CMK (cell line): Measurements from ENCODE around the gene AFP.

Source experiments
- DNase-seq: peaks from one replicate; pipeline ENCODE4 v3.0.0-alpha.2; 2010; ENCODE audit warnings: low read depth

Gene AFP

GRCh38 chr4:73414936-73415271, 21.1 kb upstream of the AFP start:
- DNase-seq, result no peak

DNA sequence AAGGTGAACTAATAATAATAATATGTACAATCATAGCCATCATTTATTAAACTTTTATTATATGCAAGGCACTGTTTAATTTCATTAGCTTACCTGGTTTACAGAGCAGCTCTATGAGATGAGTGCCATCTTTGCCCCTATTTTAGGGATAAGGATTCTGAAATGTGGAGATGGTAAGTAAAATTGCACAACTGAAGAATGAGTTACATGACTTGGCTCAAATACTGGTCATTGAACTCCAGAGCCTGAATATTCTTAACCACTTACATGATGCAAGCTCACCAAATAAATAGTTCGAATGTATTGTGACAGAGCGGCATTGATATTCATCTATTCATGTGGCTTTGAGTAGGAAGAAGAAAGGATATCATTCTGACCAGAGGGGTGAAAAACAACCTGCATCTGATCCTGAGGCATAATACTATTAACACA, 20.2 kb upstream of the AFP start:
- no peak for DNase-seq

DNA sequence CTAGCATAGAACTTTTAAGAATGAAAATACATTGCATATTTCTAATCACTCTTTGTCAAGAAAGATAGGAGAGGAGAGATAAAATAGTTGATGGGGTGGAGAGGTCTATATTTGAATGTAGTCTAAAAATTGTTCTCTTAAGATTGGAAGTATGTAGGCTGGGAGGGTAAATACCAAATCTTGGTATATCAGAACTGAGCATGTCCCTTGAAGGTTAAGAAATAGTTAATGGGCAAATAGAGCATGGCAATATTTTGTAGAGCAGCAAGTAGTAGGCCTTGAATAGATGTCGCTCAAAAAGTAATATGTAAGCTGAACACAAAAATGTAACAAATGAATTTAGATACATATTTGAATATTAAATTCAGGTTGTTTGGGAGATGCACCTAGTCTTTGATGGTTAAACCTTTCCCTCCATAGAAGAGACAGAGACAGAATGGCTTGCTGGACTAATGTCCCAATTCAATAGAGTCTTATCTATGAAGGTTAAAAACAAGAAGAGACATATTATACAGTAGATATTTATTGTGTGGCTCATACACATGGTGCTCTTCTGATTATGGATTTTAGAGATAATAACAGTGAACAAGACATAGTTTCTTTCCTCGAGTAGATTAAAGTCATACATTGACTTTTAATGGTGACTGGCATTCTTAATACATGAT, 19.5 kb upstream of the AFP start:
- DNase-seq, result no peak

GRCh38 chr4:73417342-73417741, 18.7 kb upstream of the AFP start:
- no peak for DNase-seq

DNA sequence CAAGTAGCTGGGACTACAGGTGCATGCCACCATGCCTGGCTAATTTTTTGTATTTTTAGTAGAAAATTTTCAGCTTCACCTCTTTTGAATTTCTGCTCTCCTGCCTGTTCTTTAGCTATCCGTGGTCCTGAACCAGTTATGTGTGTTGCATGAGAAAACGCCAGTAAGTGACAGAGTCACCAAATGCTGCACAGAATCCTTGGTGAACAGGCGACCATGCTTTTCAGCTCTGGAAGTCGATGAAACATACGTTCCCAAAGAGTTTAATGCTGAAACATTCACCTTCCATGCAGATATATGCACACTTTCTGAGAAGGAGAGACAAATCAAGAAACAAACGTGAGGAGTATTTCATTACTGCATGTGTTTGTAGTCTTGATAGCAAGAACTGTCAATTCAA, 18.0 kb upstream of the AFP start:
- no peak for DNase-seq

DNA sequence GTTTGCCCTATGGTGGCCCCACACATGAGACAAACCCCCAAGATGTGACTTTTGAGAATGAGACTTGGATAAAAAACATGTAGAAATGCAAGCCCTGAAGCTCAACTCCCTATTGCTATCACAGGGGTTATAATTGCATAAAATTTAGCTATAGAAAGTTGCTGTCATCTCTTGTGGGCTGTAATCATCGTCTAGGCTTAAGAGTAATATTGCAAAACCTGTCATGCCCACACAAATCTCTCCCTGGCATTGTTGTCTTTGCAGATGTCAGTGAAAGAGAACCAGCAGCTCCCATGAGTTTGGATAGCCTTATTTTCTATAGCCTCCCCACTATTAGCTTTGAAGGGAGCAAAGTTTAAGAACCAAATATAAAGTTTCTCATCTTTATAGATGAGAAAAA, 17.3 kb upstream of the AFP start:
- DNase-seq, result no peak

- no peak for DNase-seq
Measured at GRCh38 chr4:73419106-73420038, 16.6 kb upstream of the AFP start.

DNA sequence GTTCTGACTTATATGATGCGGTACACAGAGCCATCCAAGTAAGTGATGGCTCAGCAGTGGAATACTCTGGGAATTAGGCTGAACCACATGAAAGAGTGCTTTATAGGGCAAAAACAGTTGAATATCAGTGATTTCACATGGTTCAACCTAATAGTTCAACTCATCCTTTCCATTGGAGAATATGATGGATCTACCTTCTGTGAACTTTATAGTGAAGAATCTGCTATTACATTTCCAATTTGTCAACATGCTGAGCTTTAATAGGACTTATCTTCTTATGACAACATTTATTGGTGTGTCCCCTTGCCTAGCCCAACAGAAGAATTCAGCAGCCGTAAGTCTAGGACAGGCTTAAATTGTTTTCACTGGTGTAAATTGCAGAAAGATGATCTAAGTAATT, 15.4 kb upstream of the AFP start:
- DNase-seq, result no peak

DNA sequence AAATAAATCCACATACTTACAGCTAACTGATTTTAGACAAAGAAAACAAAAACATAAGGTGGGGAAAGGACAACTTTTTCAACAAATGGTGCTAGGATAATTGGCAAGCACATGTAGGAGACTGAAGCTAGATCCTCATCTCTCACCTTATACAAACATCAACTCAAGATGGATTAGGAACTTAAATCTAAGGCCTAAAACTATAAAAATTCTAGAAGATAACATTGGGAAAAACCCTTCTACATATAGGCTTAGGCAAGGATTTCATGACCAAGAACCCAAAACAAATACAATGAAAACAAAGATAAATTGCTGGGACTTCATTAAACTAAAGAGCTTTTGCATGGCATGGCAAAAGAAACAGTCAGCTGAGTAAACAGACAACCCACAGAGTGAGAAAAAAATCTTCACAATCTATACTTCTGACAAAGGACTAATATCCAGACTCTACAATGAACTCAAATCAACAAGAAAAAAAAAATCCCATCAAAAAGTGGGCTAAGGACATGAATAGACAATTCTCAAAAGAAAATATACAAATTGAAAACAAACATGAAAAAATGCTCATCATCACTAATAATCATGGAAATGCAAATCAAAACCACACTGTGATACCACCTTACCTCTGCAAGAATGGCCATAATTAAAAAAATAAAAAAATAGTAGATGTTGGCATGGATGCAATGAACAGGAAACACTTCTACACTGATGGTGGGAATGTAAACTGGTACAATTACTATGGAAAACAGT, 14.1 kb upstream of the AFP start:
- no peak for DNase-seq

DNA sequence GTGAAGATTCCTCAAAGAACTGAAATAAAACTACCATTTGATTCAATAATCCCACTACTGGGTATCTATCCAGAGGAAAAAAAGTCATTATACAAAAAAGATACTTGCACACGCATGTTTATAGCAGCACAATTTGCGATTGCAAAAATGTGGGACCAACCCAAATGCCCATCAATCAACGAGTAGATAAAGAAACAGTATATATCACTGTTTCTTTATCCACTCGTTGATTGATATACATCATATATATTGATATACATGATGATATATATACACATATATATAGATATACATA, 13.6 kb upstream of the AFP start:
- no peak for DNase-seq

- no peak for DNase-seq
Measured at GRCh38 chr4:73423184-73423583, 12.8 kb upstream of the AFP start.

GRCh38 chr4:73426666-73427065, 9.4 kb upstream of the AFP start:
- no peak for DNase-seq

GRCh38 chr4:73429118-73429517, 6.9 kb upstream of the AFP start:
- no peak for DNase-seq

DNA sequence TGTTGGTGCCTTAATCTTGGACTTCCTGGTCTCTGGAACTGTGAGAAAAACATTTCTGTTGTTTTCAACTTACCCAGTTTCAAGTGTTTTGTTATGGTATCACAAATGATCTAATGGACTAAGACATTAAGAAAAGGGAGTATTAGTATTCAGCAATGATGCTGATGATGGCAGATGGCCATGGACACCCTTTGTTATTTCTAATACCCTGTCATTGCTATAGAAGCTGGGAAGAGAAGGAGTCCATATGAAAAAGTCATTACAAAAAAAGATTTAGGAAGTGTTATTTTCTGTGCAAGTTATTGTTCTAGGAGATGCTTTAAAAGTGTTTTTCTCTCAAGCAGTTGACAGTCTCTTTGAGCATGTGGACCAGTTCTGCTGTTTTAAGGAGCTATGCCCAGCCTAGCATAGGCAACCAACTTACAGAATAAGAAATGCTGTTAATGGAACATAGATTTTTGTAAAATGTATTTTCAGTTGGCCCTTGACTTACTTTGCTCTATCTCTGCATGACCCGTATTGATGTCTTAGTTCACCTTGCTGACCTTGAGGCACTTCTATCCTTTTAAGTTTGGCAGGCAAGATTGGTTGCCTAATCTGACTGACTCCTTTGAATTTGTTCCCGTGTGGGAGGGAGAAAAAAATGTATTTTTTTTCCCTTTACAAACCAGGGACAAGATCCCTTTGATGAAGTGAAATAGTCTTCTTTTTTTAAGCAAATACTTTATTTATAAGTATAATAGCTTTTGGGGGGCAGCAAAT, 6.0 kb upstream of the AFP start:
- no peak for DNase-seq

DNA sequence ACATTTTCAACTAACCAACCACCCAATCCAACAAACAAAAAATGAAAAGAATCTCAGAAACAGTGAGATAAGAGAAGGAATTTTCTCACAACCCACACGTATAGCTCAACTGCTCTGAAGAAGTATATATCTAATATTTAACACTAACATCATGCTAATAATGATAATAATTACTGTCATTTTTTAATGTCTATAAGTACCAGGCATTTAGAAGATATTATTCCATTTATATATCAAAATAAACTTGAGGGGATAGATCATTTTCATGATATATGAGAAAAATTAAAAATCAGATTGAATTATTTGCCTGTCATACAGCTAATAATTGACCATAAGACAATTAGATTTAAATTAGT, 4.2 kb upstream of the AFP start:
- DNase-seq, result no peak

DNA sequence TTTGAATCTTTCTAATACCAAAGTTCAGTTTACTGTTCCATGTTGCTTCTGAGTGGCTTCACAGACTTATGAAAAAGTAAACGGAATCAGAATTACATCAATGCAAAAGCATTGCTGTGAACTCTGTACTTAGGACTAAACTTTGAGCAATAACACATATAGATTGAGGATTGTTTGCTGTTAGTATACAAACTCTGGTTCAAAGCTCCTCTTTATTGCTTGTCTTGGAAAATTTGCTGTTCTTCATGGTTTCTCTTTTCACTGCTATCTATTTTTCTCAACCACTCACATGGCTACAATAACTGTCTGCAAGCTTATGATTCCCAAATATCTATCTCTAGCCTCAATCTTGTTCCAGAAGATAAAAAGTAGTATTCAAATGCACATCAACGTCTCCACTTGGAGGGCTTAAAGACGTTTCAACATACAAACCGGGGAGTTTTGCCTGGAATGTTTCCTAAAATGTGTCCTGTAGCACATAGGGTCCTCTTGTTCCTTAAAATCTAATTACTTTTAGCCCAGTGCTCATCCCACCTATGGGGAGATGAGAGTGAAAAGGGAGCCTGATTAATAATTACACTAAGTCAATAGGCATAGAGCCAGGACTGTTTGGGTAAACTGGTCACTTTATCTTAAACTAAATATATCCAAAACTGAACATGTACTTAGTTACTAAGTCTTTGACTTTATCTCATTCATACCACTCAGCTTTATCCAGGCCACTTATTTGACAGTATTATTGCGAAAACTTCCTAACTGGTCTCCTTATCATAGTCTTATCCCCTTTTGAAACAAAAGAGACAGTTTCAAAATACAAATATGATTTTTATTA, 3.6 kb upstream of the AFP start:
- no peak for DNase-seq

DNA sequence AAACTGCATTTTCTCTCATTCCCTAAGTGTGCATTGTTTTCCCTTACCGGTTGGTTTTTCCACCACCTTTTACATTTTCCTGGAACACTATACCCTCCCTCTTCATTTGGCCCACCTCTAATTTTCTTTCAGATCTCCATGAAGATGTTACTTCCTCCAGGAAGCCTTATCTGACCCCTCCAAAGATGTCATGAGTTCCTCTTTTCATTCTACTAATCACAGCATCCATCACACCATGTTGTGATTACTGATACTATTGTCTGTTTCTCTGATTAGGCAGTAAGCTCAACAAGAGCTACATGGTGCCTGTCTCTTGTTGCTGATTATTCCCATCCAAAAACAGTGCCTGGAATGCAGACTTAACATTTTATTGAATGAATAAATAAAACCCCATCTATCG, 2.9 kb upstream of the AFP start:
- DNase-seq, result no peak

DNA sequence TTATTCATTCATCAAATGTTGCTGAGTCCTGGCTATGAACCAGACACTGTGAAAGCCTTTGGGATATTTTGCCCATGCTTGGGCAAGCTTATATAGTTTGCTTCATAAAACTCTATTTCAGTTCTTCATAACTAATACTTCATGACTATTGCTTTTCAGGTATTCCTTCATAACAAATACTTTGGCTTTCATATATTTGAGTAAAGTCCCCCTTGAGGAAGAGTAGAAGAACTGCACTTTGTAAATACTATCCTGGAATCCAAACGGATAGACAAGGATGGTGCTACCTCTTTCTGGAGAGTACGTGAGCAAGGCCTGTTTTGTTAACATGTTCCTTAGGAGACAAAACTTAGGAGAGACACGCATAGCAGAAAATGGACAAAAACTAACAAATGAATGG, 1.7 kb upstream of the AFP start:
- no peak for DNase-seq

- DNase-seq, result no peak
Measured at GRCh38 chr4:73436674-73437557, 895 bp downstream of the AFP start.

GRCh38 chr4:73437558-73437956, 1.5 kb downstream of the AFP start:
- no peak for DNase-seq

- no peak for DNase-seq
Measured at GRCh38 chr4:73438048-73438447, 2.0 kb downstream of the AFP start.
